Ecto neural progenitor cell (in vitro differentiated cells): ENCODE measurements around the gene SIN3B.
"Not testable (repeated sequence)": the region's sequence is repeated elsewhere in the genome, so short reads cannot be mapped to it uniquely, and the experiment has no call there.

Source experiments
- DNase-seq: peaks from one replicate; pipeline ENCODE4 v3.0.0-alpha.2; 2018; ENCODE audit warnings: low spot score

SIN3B gene

GRCh38 chr19:16868423-16869130, 39.4 kb downstream of the SIN3B start:
- DNase-seq = no peak

GRCh38 chr19:16869331-16869972, 40.3 kb downstream of the SIN3B start:
- DNase-seq = no peak

- no peak for DNase-seq
Observed at GRCh38 chr19:16871871-16872270, 42.7 kb downstream of the SIN3B start.

- no peak for DNase-seq
Observed at GRCh38 chr19:16872728-16873127, 43.5 kb downstream of the SIN3B start.

GRCh38 chr19:16873594-16873993, 44.4 kb downstream of the SIN3B start:
- no peak for DNase-seq

- DNase-seq = no peak
Observed at GRCh38 chr19:16874250-16874977, 45.2 kb downstream of the SIN3B start.

- not testable (repeated sequence) for DNase-seq
Observed at GRCh38 chr19:16874978-16875299, 45.7 kb downstream of the SIN3B start.

- DNase-seq = no peak
Observed at GRCh38 chr19:16875584-16876555, 46.7 kb downstream of the SIN3B start.

GRCh38 chr19:16876904-16877361, 47.7 kb downstream of the SIN3B start:
- no peak for DNase-seq

- DNase-seq = no peak
Observed at GRCh38 chr19:16877581-16877980, 48.4 kb downstream of the SIN3B start.

- DNase-seq = no peak
Observed at GRCh38 chr19:16878181-16878965, 49.2 kb downstream of the SIN3B start.

GRCh38 chr19:16880884-16881554, 51.8 kb downstream of the SIN3B start:
- DNase-seq = no peak

GRCh38 chr19:16882146-16882545, 52.9 kb downstream of the SIN3B start:
- DNase-seq = no peak

- no peak for DNase-seq
Observed at GRCh38 chr19:16883522-16883921, 54.3 kb downstream of the SIN3B start.

GRCh38 chr19:16885166-16885565, 56.0 kb downstream of the SIN3B start:
- DNase-seq = no peak

GRCh38 chr19:16886305-16886880, 57.2 kb downstream of the SIN3B start:
- no peak for DNase-seq

GRCh38 chr19:16887353-16888265, 58.4 kb downstream of the SIN3B start:
- no peak for DNase-seq

- DNase-seq = no peak
Observed at GRCh38 chr19:16888629-16889365, 59.6 kb downstream of the SIN3B start, which contains the start of gene F2RL3. Gene F2RL3 (plus strand): TSS chr19:16888999. CDS start chr19:16889190, 191 bp downstream.
